HG03280 (cell line): ENCODE measurements around the gene E2F4.

Experiments used
- ATAC-seq: cut with Tn5 transposase; IDR thresholded peaks from one replicate; pipeline ENCODE4 v1.9.1; 2021; ENCODE audit warnings: mild to moderate bottlenecking, moderate library complexity; ENCODE audit not compliant: unreplicated experiment

E2F4 gene

DNA sequence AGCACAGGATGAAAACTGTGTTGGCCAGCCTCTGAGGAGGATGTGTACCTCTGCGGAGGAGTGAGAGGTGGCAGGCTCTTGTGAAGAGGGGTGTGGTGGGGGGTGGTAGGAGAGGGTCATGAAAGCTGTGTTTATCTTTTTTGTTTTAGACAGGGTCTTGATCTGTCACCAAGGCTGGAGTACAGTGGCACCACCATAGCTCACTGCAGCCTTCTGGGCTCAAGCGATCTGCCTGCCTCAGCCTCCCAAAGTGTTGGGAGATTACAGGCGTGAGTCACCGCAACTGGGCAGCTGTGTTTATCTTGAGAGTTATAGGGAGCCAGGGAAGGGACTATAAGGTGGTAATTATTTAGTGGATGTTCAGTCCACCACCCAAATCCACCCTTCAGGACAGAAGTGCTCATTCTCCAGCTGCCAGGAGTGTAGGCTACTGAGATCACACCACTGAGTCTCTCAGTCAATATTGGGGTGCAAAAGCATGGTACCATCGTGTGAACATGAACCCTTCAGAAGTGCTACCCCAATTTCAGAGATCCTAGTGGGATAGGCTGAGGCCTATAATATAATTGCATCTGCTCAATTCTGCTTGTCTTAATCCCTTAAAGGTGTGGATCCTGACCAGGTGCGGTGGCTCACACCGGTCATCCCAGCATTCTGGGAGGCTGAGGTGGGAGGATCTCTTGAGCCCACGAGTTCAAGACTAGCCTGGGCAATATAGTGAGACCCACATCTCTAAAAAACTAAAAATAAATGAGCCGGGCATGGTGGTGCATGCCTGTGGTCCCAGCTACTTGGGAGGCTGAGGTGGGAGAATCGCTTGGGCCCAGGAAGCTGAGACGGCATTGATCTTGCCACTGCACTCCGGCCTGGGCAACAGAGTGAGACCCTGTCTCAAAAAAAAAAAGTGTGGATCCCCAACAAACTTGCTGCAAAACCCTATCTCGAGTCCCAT lies 1.2 kb upstream of the E2F4 start:
- ATAC-seq = no peak

DNA sequence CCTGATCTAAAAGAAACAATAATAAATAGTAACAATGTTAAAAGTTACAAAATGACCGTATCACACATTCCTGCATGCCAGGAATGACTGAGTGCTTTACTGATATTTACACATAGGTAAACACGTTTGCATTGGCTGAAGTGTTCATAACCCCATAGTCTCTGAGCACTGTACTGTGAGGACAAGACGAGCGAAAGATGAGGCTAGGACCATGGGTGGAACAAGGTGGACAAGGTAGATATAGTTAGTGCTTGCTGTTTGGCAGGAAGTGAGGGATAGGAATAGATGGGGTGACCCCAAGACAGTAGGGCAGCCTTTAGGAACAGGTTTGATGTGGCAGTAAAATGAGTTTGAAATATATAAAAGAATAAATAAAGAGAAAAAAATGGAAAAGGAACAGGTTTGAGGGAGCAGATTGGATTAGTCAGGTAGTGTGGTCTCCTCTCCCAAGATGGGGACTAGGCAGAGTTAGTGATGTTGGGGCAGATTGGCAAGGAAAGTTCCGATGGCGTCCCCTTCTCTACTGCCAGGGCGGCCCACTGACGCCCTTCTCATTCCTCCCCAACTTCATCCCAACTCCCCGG lies 452 bp upstream of the E2F4 start:
- no peak for ATAC-seq

DNA sequence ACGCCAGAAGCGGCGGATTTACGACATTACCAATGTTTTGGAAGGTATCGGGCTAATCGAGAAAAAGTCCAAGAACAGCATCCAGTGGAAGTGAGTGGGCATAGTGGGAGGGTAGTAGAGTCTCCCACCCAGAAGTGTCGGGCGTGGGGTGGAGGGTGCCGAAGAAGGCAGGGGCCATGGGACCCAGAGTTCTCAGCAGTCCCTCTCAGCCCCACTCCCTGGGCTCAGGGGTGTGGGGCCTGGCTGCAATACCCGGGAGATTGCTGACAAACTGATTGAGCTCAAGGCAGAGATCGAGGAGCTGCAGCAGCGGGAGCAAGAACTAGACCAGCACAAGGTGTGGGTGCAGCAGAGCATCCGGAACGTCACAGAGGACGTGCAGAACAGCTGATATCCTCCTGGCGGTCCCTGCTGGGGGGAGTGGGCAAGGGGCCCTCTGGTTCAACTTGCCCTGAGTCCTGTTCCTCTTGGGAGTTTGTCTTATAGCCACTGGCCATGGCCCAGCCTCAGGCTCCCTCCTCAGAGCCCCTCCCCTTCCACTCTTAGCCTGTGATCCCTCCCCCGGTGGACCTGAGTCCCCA lies 916 bp downstream of the E2F4 start:
- no peak for ATAC-seq

DNA sequence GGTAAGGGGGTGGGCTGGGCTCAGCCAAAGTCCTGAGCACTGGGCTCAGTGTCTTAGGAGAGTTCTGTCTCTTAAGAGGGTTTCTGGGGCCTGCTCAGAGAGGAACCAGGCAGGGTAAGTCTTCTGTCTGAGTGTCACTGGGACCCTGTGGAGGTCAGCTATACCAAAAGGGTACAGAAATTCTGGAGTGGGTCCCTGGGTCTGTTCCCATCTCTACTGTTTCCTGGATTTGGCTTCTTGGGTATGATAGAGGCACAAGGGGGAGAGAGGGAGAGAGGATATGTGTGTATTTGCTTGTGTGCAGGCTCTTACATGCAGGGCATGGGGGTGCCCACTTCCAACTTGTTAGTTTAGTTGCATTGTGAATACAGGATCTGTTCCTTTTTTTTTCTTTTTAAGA lies 1.6 kb downstream of the E2F4 start:
- no peak for ATAC-seq

DNA sequence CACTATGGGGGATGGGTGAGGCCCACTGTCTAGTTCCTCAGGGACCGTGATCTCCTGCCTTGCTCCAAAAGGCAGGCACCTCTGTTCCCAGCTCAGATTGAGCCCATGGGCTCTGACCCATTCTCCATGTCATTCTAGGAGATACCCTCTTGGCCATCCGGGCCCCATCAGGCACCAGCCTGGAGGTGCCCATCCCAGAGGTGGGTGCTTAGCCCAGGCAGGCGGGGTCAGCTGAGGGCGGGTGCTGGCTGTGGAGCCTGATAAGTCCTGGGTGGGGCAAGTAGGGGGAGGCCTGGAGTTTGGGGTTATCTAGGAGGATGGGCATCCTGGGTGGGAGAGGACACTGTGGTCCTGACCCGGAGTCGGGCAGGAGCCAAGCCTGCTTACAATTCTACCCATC lies 2.3 kb downstream of the E2F4 start:
- no peak for ATAC-seq

DNA sequence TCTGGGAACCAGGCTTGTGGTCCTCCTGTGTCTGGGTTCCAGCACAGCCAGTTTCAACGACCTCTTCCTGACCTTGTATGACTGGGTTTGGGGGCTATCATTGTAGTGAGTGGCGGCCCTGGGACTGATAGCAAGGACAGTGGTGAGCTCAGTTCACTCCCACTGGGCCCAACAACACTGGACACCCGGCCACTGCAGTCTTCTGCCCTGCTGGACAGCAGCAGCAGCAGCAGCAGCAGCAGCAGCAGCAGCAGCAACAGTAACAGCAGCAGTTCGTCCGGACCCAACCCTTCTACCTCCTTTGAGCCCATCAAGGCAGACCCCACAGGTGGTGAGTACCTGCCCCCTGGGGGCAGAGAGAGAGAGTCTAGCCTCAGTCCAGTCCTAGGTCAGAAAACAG lies 3.7 kb downstream of the E2F4 start:
- no peak for ATAC-seq

DNA sequence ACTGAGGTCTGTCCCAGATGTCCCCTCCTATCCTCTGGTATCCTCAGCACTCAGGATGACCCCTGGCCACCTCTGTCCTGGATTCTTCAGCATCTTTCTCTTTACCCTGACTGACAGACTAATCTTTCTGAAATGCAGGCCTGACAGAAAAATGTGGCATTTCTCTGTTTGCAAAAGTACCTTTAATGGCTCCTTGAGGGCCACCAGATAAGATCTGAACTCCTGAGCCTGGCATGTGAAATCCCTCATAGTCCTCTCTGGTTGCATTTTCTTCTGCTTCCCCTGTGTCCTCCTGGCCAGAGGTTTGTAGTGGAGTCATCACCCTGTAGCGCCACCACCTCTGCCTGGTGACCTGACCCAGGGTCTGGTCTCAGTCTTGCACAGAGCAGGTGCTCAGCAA lies 4.9 kb downstream of the E2F4 start:
- no peak for ATAC-seq

DNA sequence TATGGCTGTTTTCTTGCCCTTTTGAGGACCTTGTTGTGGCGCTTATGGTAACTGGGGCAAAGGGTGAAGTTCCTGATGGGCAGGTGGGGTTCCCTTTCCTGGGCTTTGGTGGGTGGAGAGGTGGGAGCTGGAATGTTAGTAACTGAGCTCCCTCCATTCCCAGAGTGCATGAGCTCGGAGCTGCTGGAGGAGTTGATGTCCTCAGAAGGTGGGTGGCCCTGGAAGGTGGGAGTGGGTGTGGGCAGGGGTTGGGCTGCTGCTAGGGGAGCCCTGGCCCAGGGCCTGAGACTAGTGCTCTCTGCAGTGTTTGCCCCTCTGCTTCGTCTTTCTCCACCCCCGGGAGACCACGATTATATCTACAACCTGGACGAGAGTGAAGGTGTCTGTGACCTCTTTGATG lies 5.7 kb downstream of the E2F4 start:
- no peak for ATAC-seq

DNA sequence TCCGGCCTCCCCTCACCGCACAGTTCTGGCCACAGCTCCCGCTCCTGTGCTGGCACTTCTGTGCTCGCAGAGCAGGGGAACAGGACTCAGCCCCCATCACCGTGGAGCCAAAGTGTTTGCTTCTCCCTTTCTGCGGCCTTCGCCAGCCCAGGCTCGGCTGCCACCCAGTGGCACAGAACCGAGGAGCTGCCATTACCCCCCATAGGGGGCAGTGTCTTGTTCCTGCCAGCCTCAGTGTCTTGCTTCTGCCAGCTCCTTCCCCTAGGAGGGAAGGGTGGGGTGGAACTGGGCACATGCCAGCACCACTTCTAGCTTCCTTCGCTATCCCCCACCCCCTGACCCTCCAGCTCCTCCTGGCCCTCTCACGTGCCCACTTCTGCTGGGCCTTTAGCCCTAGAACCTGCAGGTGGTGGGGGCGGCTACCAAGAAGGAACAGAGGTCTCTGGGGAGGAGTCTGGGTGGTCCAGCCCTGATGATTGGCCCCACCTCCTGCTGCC lies 6.3 kb downstream of the E2F4 start:
- ATAC-seq = no peak

DNA sequence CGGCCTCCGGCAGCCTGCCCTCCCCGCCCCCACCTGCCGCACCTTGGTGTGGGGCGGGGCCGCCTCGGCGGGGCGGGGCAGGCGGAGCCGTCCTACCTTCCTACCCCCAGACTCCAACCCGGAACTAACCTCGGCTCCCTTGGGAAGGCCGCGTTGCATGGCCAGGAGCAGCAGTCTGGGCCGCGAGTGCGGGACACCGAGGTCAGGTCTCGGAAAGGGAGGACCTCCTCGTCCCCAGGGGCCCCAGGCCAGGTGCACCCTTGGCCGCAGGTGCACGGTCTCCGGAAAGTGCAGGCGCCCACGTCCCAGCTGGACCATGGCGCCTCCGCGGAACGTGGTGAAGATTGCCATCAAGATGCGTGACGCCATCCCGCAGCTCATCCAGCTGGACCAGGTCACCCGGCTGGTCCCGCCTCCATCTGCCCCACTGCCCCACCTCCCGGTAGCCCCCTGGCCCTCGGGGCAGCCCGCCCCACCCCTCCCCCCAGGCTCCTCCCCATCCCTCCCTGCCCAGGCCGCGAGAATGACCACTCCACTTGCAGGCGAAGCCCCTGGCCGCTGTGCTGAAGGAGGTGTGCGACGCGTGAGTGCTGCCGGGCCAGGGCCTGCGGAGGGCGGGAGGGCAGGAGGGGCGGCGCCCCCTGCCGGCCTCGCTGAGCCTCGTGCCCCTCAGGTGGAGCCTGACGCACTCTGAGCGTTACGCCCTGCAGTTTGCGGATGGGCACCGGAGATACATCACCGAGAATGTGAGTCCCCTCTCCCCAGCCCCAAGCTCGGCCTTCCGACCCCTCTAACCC lies 7.3 kb downstream of the E2F4 start, which contains the start of gene ELMO3:
Gene ELMO3, plus strand, starts transcription at position 121 of the 797 bp plus-strand sequence. Its CDS starts 196 bp downstream, at position 317.
- ATAC-seq = no peak

DNA sequence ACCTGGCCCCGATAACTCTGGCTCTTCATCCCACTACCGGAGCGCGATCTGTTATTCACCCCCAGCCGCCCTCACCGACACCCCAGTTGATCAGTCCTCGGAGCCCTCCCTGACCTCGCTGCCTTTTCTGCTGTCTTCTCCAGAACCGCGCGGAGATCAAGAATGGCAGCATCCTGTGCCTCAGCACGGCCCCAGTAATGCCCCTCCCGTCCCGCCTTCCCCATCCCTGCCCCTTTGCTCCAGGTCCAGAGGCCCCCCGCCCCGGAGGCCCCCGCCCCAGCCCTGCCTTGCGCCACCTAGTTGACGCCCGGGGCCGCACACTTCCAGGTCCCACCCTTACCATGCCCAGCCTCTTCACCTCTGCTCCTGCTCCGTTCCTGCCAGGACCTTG lies 7.8 kb downstream of the E2F4 start:
- ATAC-seq = no peak

DNA sequence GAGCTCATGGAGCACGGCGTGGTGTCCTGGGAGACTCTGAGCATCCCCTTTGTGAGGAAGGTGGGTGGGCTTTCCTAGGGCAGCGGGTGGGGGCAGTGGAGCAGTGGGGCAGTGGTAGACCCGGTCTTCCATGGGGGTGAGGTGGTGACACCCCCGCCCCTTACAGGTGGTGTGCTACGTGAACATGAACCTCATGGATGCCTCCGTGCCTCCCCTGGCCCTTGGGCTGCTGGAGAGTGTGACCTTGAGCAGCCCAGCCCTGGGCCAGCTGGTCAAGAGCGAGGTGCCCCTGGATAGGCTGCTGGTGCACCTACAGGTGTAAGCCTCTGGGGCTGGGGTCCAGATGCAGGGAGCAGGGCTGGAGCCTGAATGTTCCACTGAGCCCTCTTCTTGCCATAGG lies 8.5 kb downstream of the E2F4 start:
- ATAC-seq = no peak

DNA sequence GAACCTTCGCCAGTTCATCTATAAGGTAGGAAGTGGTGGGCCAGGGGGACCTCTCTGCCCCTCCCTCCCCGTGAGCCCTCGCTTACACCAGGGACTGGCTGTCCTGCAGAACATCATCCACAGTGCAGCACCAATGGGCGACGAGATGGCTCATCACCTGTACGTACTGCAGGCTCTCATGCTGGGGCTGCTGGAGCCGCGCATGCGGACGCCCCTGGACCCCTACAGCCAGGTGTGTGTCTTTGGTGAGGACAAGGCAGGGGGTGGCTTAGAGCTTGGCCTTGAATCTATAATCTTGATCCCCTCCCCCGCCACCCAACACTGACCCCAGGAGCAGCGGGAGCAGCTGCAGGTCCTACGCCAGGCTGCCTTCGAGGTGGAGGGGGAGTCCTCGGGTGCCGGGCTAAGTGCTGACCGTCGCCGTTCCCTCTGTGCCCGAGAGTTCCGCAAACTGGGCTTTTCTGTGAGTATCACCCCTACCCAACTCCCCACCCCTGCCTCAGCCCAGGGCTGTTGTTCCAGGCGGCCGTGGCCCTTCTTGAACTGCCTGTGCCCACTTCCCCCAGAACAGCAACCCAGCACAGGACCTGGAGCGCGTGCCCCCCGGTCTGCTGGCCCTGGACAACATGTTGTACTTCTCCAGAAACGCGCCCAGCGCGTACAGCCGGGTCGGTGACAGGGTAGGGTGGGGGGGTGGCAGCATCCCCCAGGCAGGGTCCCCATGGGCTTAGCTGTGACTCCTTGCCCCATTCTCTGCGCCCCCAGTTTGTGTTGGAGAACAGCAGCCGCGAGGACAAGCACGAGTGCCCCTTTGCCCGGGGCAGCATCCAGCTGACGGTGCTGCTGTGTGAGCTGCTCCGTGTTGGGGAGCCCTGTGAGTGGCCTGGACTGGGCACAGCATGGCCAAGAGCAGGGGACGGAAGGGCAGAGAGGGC lies 9.7 kb downstream of the E2F4 start:
- ATAC-seq = no peak

DNA sequence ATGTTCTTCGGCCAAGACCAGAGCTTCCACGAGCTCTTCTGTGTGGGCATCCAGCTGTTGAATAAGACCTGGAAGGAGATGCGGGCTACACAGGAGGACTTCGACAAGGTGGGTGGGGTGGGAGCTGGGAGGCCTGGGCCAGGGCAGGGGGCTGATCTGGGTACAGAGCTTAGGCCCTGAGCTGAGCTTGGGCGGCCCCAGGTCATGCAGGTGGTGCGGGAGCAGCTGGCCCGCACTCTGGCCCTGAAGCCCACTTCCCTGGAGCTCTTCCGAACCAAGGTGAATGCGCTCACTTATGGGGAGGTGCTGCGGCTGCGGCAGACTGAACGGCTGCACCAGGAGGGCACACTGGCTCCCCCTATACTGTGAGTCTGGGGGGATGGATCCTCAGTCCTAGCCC lies 10.5 kb downstream of the E2F4 start:
- no peak for ATAC-seq

DNA sequence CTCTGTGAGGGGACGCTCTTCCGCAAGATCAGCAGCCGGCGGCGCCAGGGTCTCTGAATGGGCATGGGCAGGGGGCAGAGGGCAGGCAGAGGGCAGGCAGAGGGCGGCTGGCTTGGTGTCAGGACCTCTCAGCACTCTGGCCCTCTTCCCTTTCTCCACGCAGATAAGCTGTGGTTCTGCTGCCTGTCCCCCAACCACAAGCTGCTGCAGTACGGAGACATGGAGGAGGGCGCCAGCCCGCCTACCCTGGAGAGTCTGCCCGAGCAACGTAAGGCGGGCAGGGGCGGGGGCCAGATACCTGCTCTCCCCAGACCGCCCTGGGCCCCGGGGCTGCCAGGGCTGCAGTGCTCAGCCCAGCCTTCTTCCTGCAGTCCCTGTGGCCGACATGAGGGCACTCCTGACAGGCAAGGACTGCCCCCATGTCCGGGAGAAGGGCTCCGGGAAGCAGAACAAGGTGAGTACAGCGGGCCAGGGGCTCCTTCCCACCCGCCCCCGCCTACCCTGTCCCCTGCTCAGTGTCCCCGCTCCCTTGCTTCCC lies 11.1 kb downstream of the E2F4 start:
- no peak for ATAC-seq

DNA sequence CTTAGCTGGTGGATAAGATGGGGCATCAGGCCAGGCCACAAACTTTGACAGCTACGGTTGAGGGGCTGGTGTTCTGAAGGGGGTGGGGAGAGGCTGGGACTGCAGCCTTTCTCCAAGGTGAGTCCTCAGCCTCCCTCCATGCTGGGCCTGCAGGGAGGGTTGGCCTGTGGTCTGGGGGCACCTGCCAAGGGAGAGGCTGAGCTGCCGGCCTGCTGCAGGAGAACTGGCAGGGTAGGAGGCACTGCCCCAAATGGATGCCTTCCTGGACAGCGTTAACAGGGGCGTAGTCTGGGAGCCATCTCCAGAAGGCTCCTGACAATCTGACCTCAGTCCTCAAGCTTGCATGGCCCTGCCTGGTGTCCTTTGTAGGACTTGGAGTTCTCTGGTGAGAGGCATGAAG lies 12.1 kb downstream of the E2F4 start:
- ATAC-seq = no peak

DNA sequence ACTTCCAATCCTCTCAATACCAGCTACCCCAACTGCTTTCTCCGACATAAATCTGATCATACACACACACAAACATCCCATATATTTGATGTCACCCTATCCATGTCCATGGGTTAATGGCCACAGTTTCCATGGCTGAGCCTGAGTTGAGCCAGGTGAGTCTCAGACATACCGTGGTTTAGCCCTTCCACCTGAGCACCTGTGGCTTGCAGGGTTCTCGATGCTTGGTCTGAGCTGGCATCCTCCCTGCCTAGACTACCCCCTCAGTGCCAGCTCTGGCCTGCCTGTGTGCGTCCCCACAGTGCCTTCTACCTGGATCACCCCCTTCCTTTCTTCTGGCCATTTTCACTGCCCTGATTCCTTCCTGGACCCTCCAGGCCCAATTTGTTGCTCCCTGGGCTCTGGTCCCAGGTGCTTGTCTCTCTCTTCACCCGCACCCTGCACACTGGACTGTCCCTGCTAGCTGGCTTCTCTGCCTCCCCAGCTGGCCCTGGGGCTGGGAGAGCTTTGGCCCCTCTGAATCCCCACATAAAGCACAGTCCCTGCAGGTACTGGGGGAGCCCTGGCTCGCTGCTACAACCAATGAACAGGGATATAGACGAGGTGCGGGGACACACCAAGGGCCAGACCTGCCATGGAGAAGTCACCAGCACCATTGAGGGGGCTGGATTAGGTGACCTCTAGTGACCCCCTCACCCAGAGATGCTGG lies 14.3 kb downstream of the E2F4 start:
- no peak for ATAC-seq

DNA sequence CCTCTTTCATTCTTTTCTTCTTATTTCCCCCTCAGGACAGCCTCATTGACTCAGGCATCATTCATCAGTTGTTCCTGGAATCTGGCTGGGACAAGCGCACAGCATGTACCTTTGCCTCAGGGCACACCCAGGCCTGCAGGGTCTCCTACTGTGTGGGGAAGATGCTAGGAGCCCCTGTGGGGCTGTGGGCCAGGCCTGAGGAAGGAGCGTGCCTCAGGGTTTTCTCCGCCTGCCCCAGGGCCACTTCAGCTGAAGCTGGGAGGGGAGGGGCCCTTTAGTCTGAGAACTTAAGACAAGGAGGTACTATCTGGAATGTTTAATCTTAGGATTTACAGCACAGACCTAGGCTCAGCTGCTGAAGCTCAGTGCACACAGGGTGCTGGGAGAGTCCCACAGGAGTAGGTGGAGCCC lies 14.9 kb downstream of the E2F4 start:
- no peak for ATAC-seq
